SK-N-SH (cell line): ENCODE data around the gene MAP3K1.

Experiments used
- CTCF ChIP-seq: fragments of 200-600 bp; sonication (generic); IDR thresholded peaks from 2 replicates; pipeline ENCODE4 v1.6.1; 2017; ENCODE audit warnings: antibody characterized with exemption, mild to moderate bottlenecking, moderate library complexity
- GABPA ChIP-seq: IDR thresholded peaks from 2 replicates; pipeline ENCODE4 v1.4.0; 2012; ENCODE audit warnings: low read depth, mild to moderate bottlenecking
- JUND ChIP-seq: IDR thresholded peaks from 2 replicates; pipeline ENCODE4 v1.4.0; 2012
- MEF2A ChIP-seq: IDR thresholded peaks from 2 replicates; pipeline ENCODE4 v1.4.0; 2012; ENCODE audit warnings: low read depth, borderline replicate concordance
- POLR2AphosphoS5 ChIP-seq: IDR thresholded peaks from 2 replicates; pipeline ENCODE4 v1.6.1; 2012; ENCODE audit warnings: low read depth, low read length
- REST ChIP-seq: IDR thresholded peaks from 2 replicates; pipeline ENCODE4 v1.6.1; 2012; ENCODE audit warnings: mild to moderate bottlenecking, low read depth, low read length, moderate library complexity
- SIN3A ChIP-seq: IDR thresholded peaks from 2 replicates; pipeline ENCODE4 v1.6.1; 2012; ENCODE audit warnings: low read depth, mild to moderate bottlenecking, low read length, moderate library complexity, borderline replicate concordance
- TAF1 ChIP-seq: IDR thresholded peaks from 2 replicates; pipeline ENCODE4 v1.6.1; 2012; ENCODE audit warnings: low read depth, mild to moderate bottlenecking, low read length, moderate library complexity, borderline replicate concordance
- USF1 ChIP-seq: IDR thresholded peaks from 2 replicates; pipeline ENCODE4 v1.4.0; 2012; ENCODE audit warnings: low read depth, borderline replicate concordance
- USF2 ChIP-seq: fragments of 150-350 bp; IDR thresholded peaks from 2 replicates; pipeline ENCODE4 v1.6.1; 2017; ENCODE audit warnings: antibody characterized with exemption, low read length, low read depth, borderline replicate concordance

- TF ChIP-seq JUND (no peak), CTCF (no peak), USF1 (no peak), USF2 (no peak), SIN3A (no peak), MEF2A (no peak), REST (no peak), POLR2AphosphoS5 (no peak), GABPA (no peak), TAF1 (no peak)
These were observed 126.6 kb downstream of the MAP3K1 start for GRCh38 chr5:56941981-56942380.
